Breast epithelium (tissue), 3 donors: ENCODE data around the gene AKAP7.

Experiments
- CTCF ChIP-seq, 3 donors: fragments of 450-650 bp; IDR thresholded peaks; one replicate each; pipeline ENCODE4 v1.5.1; 2016 to 2017; ENCODE audit warnings: antibody characterized with exemption in 3 of 3, mild to moderate bottlenecking in 3 of 3, moderate library complexity in 3 of 3
- POLR2A ChIP-seq: fragments of 450-650 bp; IDR thresholded peaks from one replicate; pipeline ENCODE4 v1.6.1; 2016; ENCODE audit warnings: antibody characterized with exemption, mild to moderate bottlenecking, moderate library complexity

- TF ChIP-seq CTCF (IDR thresholded peaks at IDR 0.05) (no peak), POLR2A (no peak)
Observed at GRCh38 chr6:131225127-131225526, 89.9 kb downstream of the AKAP7 start.
